22Rv1 (cell line): ENCODE data around the gene SMIM17.

Source experiments
- H3K27ac ChIP-seq: fragments of 450-650 bp; 2 replicates; pipeline ENCODE4 v1.5.1; 2017
- CTCF ChIP-seq: fragments of 450-650 bp; IDR thresholded peaks from 2 replicates; pipeline ENCODE4 v1.5.1; 2017; ENCODE audit warnings: mild to moderate bottlenecking
- ZFX ChIP-seq: fragments of 450-650 bp; IDR thresholded peaks from 2 replicates; pipeline ENCODE4 v1.6.1; 2017; ENCODE audit warnings: antibody characterized with exemption, borderline replicate concordance

SMIM17 gene

DNA sequence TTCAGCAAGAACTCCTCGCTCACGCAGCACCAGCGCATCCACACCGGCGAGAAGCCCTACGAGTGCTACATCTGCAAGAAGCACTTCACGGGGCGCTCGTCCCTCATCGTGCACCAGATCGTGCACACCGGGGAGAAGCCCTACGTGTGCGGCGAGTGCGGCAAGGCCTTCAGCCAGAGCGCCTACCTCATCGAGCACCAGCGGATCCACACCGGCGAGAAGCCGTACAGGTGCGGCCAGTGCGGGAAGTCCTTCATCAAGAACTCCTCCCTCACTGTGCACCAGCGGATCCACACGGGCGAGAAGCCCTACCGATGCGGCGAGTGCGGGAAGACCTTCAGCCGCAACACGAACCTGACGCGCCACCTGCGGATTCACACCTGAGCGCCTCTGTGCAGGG is 20.6 kb upstream of the SMIM17 start:
- TF ChIP-seq ZFX (no peak), CTCF (no peak)
- H3K27ac ChIP-seq = no peak overlapping the region

- no peak for TF ChIP-seq CTCF
- TF ChIP-seq ZFX = no peak
- H3K27ac ChIP-seq = no peak overlapping the region
Measured at GRCh38 chr19:56623006-56623405, 20.0 kb upstream of the SMIM17 start.

DNA sequence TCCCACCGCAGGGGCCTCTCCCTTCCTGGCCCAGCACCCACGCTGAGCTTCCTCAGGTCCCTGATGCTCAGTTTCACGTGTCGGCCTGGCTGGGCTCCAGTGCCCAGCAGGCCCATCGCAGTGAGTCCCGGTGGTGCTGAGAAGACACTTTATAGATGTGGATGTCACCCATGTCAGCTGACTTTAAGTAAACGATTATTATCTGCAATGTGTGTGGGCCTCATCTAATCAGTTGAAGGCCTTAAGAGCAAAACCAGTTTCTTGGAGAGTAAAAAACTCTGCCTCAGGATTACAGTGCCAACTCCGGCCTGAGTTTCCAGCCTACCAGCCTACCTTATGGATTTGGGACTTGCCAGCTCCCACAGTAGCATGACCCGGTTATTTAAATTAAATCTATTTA is 17.3 kb upstream of the SMIM17 start:
- H3K27ac ChIP-seq = no peak overlapping the region
- TF ChIP-seq ZFX (no peak), CTCF (no peak)

GRCh38 chr19:56633021-56633420 is 9.9 kb upstream of the SMIM17 start:
- TF ChIP-seq ZFX = no peak
- TF ChIP-seq CTCF = no peak
- no peak overlapping the region for H3K27ac ChIP-seq

GRCh38 chr19:56637976-56638555 is 4.9 kb upstream of the SMIM17 start:
- H3K27ac ChIP-seq = no peak overlapping the region
- no peak for TF ChIP-seq ZFX
- no peak for TF ChIP-seq CTCF

- no peak overlapping the region for H3K27ac ChIP-seq
- no peak for TF ChIP-seq ZFX
Measured at GRCh38 chr19:56639217-56639616, 3.7 kb upstream of the SMIM17 start.

- H3K27ac ChIP-seq = no peak overlapping the region
Measured at GRCh38 chr19:56643460-56643955, 549 bp downstream of the SMIM17 start.

More at GRCh38 chr19:56643460-56643955, 549 bp downstream of the SMIM17 start:
- no peak for TF ChIP-seq CTCF
- TF ChIP-seq ZFX = no peak
